ENCODE data around the gene TRIM2.

GRCh38 chr4:153369021-153369420 is 164.8 kb downstream of the TRIM2 start:
- no peak for TF ChIP-seq EZH2 (IDR thresholded peaks at IDR 0.05; ENCODE audit: low read length)
- TF ChIP-seq, protein P1, sequence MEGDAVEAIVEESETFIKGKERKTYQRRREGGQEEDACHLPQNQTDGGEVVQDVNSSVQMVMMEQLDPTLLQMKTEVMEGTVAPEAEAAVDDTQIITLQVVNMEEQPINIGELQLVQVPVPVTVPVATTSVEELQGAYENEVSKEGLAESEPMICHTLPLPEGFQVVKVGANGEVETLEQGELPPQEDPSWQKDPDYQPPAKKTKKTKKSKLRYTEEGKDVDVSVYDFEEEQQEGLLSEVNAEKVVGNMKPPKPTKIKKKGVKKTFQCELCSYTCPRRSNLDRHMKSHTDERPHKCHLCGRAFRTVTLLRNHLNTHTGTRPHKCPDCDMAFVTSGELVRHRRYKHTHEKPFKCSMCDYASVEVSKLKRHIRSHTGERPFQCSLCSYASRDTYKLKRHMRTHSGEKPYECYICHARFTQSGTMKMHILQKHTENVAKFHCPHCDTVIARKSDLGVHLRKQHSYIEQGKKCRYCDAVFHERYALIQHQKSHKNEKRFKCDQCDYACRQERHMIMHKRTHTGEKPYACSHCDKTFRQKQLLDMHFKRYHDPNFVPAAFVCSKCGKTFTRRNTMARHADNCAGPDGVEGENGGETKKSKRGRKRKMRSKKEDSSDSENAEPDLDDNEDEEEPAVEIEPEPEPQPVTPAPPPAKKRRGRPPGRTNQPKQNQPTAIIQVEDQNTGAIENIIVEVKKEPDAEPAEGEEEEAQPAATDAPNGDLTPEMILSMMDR (optimal IDR thresholded peaks at IDR 0.05 in 1 of 3, IDR thresholded peaks at IDR 0.05 in 1 of 3, conservative IDR thresholded peaks at IDR 0.05 in 1 of 3; ENCODE audit: extremely low read depth in 1 of 3, insufficient read depth in 2 of 3, low read length in 3 of 3) = no peak
